SK-N-SH (cell line): ENCODE results near the gene NXPH4. TPM values are rescaled to one million over a fixed set of nuclear protein-coding genes. Genes with fewer than 3 reads are reported as not detected.

ENCODE experiments used
- CTCF ChIA-PET: fragments of 300-600, 350-600 bp; formaldehyde crosslinking; extraction: SDS; loops from one replicate; lab custom pipeline; 2021; lab: Yijun Ruan, JAX
- POLR2A ChIA-PET: fragments of 350-600 bp; sonication (Branson Sonifier 250); formaldehyde crosslinking; extraction: SDS; loops from one replicate; lab custom pipeline; 2020; ENCODE audit warnings: antibody characterized with exemption, inconsistent platforms; lab: Yijun Ruan, JAX
- DNase-seq: peaks from one replicate; pipeline ENCODE4 v3.0.0; 2012
- H2AFZ ChIP-seq: fragments of 200-600 bp; sonication (generic); 2 replicates; pipeline ENCODE4 v1.8.1; 2016; ENCODE audit warnings: antibody characterized with exemption, mild to moderate bottlenecking, low read depth
- H3F3A ChIP-seq: fragments of 200-600 bp; sonication (generic); replicated peaks from 2 replicates; pipeline ENCODE3; 2016; ENCODE audit warnings: antibody characterized with exemption, mild to moderate bottlenecking; ENCODE audit not compliant: insufficient read depth
- H3K27ac ChIP-seq, 2 experiments: fragments of 200-500 bp in 1 of 2; fragments of 200-600 bp in 1 of 2; sonication (Bioruptor generic) in 1 of 2; sonication (generic), shearing (Covaris generic) in 1 of 2; 2 replicates each; pipeline versions ENCODE4 v1.5.1 to v1.6.1; 2014 to 2016; ENCODE audit warnings: low read depth in 2 of 2, inconsistent platforms in 1 of 2, low read length in 1 of 2, mild to moderate bottlenecking in 1 of 2, mixed read lengths in 1 of 2
- H3K27me3 ChIP-seq: fragments of 200-600 bp; sonication (generic), shearing (Covaris generic); 2 replicates; pipeline ENCODE4 v1.6.1; 2016; ENCODE audit warnings: mixed run types; ENCODE audit not compliant: insufficient read depth
- H3K36me3 ChIP-seq, 2 experiments: fragments of 200-500 bp in 1 of 2; fragments of 200-600 bp in 1 of 2; sonication (Bioruptor generic) in 1 of 2; sonication (generic) in 1 of 2; replicated peaks in 1 of 2; 2 replicates each; pipeline versions ENCODE3 to v1.5.1; 2014 to 2016; ENCODE audit warnings: low read length in 1 of 2, mild to moderate bottlenecking in 1 of 2; ENCODE audit not compliant: insufficient read depth in 2 of 2, control insufficient read depth in 1 of 2
- H3K4me1 ChIP-seq, 2 experiments: fragments of 200-500 bp in 1 of 2; fragments of 200-600 bp in 1 of 2; sonication (Bioruptor generic) in 1 of 2; sonication (generic), shearing (Covaris generic) in 1 of 2; 2 replicates each; pipeline versions ENCODE4 v1.5.1 to v1.6.1; 2014 to 2016; ENCODE audit warnings: low read depth in 1 of 2, low read length in 1 of 2, mixed run types in 1 of 2; ENCODE audit not compliant: insufficient read depth in 2 of 2, control insufficient read depth in 1 of 2
- H3K4me2 ChIP-seq: fragments of 200-600 bp; sonication (generic), shearing (Covaris generic); 2 replicates; pipeline ENCODE4 v1.6.1; 2017; ENCODE audit warnings: mixed run types
- H3K4me3 ChIP-seq, 2 experiments: fragments of 200-500 bp in 1 of 2; fragments of 200-600 bp in 1 of 2; sonication (Bioruptor generic) in 1 of 2; sonication (generic), shearing (Covaris generic) in 1 of 2; 2 replicates each; pipeline versions ENCODE4 v1.5.1 to v1.8.1; 2014 to 2016; ENCODE audit warnings: low read depth in 2 of 2, inconsistent platforms in 1 of 2, low read length in 1 of 2, mild to moderate bottlenecking in 1 of 2, mixed read lengths in 1 of 2, moderate library complexity in 1 of 2
- H3K79me2 ChIP-seq: fragments of 200-600 bp; sonication (generic); 2 replicates; pipeline ENCODE4 v1.8.1; 2017; ENCODE audit warnings: mild to moderate bottlenecking; ENCODE audit not compliant: insufficient read depth
- H3K9ac ChIP-seq: fragments of 200-600 bp; sonication (generic); 2 replicates; pipeline ENCODE4 v1.6.1; 2017; ENCODE audit warnings: mixed run types
- H3K9me2 ChIP-seq: fragments of 200-600 bp; sonication (generic); 2 replicates; pipeline ENCODE4 v1.6.1; 2017; ENCODE audit warnings: mixed run types
- H3K9me3 ChIP-seq: fragments of 200-600 bp; sonication (generic); 2 replicates; pipeline ENCODE4 v1.6.1; 2017; ENCODE audit warnings: mixed run types, mild to moderate bottlenecking, moderate library complexity
- H4K20me1 ChIP-seq: fragments of 200-600 bp; sonication (generic); 2 replicates; pipeline ENCODE4 v1.6.1; 2017; ENCODE audit warnings: mild to moderate bottlenecking, mixed run types; ENCODE audit not compliant: insufficient read depth
- CHD2 ChIP-seq: fragments of 150-350 bp; IDR thresholded peaks from 2 replicates; pipeline ENCODE4 v1.6.1; 2018; ENCODE audit warnings: low read length; ENCODE audit not compliant: partially characterized antibody
- EP300 ChIP-seq, 2 experiments: IDR thresholded peaks; 2 replicates each; pipeline versions ENCODE4 v1.4.0 to v1.6.1; 2012; ENCODE audit warnings: borderline replicate concordance in 1 of 2, low read depth in 1 of 2, low read length in 1 of 2
- FOXJ3 ChIP-seq: sonication (generic); formaldehyde crosslinking; IDR thresholded peaks from 2 replicates; pipeline ENCODE4 v1.5.1; 2020; ENCODE audit warnings: mild to moderate bottlenecking, missing genetic modification reagents
- FOXM1 ChIP-seq: IDR thresholded peaks from 2 replicates; pipeline ENCODE4 v1.4.0; 2012; ENCODE audit warnings: low read depth, mild to moderate bottlenecking
- GATA2 ChIP-seq: sonication (generic); formaldehyde crosslinking; IDR thresholded peaks from 2 replicates; pipeline ENCODE4 v1.5.0; 2020; ENCODE audit warnings: mild to moderate bottlenecking, missing genetic modification reagents
- MXI1 ChIP-seq: IDR thresholded peaks from 2 replicates; pipeline ENCODE4 v1.6.1; 2012; ENCODE audit warnings: mild to moderate bottlenecking, low read depth, low read length, improper control_type of control experiment
- NFIC ChIP-seq: IDR thresholded peaks from 2 replicates; pipeline ENCODE4 v1.4.0; 2012; ENCODE audit warnings: borderline replicate concordance
- RAD21 ChIP-seq: IDR thresholded peaks from 2 replicates; pipeline ENCODE4 v1.6.1; 2012; ENCODE audit warnings: mild to moderate bottlenecking, low read length
- RCOR1 ChIP-seq: fragments of 150-350 bp; IDR thresholded peaks from 2 replicates; pipeline ENCODE4 v1.6.1; 2017; ENCODE audit warnings: antibody characterized with exemption, low read length
- YY1 ChIP-seq: IDR thresholded peaks from 2 replicates; pipeline ENCODE4 v1.4.0; 2012; ENCODE audit warnings: low read depth, mild to moderate bottlenecking
- WGBS: methylation state at CpG from one replicate; pipeline ENCODE4 v1.1.6; 2017; ENCODE audit warnings: low lambda C conversion rate; 5-methylcytosine and 5-hydroxymethylcytosine counted together
- polyA plus RNA-seq, 3 experiments: library from polyadenylated mRNA; depleted of rRNA; stranded (reverse); fragments of >200 nt; gene quantifications; 2 replicates each; pipeline ENCODE4 v1.2.3, GENCODE V29; 2012
- TF ChIP-seq, protein P1 (sequence below): IDR thresholded peaks from 2 replicates; pipeline ENCODE4 v1.4.0; 2012; ENCODE audit warnings: low read depth, borderline replicate concordance
- TF ChIP-seq, protein P2 (sequence below): fragments of 150-350 bp; IDR thresholded peaks from 2 replicates; pipeline ENCODE4 v1.6.1; 2017; ENCODE audit warnings: antibody characterized with exemption, low read length, low read depth, borderline replicate concordance
- TF ChIP-seq, protein P3 (sequence below): IDR thresholded peaks from 2 replicates; pipeline ENCODE4 v1.6.1; 2012; ENCODE audit warnings: mild to moderate bottlenecking, low read depth, low read length, moderate library complexity

The NXPH4 gene
- polyA plus RNA-seq, 1 of the 3 experiments (the other 2 are of a cell fraction) = 0.31 TPM

DNA sequence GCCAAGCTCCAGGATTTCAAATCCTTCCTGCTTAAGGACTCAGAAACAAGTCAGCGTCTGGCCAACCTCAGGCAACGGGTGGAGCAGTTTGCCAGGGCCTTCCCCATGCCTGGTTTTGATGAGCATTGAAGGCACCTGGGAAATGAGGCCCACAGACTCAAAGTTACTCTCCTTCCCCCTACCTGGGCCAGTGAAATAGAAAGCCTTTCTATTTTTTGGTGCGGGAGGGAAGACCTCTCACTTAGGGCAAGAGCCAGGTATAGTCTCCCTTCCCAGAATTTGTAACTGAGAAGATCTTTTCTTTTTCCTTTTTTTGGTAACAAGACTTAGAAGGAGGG is 17.6 kb downstream of the NXPH4 start:
- Histone ChIP-seq H3F3A (peaks cover 9% of the 10 kb centered on the region), H3K27ac (no peak overlapping the region), H2AFZ (no peak overlapping the region), H3K9me3 (no peaks in the 10 kb centered on the region), H3K9me2 (no peaks in the 10 kb centered on the region), H3K27me3 (no peaks in the 10 kb centered on the region), H4K20me1 (no peaks in the 10 kb centered on the region), H3K79me2 (peaks cover 28% of the 10 kb centered on the region), H3K4me1 (peaks cover 0 to 38% of the 10 kb centered on the region in 2 experiments; a peak in 1 of 4 replicates), H3K9ac (no peak overlapping the region), H3K4me2 (no peak overlapping the region), H3K36me3 (peaks cover 22 to 37% of the 10 kb centered on the region in 2 experiments), H3K4me3 (no peak overlapping the region)
- 87% methylated on average over 3 of the region's 3 CpGs for WGBS
- DNase-seq = no peak
- ChIA-PET POLR2A (no interaction called here), CTCF (interaction anchor here (1.0 to 31.5 kb wide), 4 partner anchors 6 to 110 kb away, joined by 5 to 937 read pairs (median 138); partner anchors contain the start of gene NXPH4)
- TF ChIP-seq, protein P1, sequence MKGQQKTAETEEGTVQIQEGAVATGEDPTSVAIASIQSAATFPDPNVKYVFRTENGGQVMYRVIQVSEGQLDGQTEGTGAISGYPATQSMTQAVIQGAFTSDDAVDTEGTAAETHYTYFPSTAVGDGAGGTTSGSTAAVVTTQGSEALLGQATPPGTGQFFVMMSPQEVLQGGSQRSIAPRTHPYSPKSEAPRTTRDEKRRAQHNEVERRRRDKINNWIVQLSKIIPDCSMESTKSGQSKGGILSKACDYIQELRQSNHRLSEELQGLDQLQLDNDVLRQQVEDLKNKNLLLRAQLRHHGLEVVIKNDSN = no peak
- no peak for TF ChIP-seq GATA2 (CRISPR knock-in tag)
- no peak for TF ChIP-seq CHD2
- TF ChIP-seq, protein P2, sequence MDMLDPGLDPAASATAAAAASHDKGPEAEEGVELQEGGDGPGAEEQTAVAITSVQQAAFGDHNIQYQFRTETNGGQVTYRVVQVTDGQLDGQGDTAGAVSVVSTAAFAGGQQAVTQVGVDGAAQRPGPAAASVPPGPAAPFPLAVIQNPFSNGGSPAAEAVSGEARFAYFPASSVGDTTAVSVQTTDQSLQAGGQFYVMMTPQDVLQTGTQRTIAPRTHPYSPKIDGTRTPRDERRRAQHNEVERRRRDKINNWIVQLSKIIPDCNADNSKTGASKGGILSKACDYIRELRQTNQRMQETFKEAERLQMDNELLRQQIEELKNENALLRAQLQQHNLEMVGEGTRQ = no peak
- TF ChIP-seq RAD21 = no peak
- no peak for TF ChIP-seq MXI1
- TF ChIP-seq NFIC = no peak
- no peak for TF ChIP-seq YY1
- no peak for TF ChIP-seq FOXM1
- TF ChIP-seq FOXJ3 (CRISPR knock-in tag) = no peak
- TF ChIP-seq RCOR1 = no peak

DNA sequence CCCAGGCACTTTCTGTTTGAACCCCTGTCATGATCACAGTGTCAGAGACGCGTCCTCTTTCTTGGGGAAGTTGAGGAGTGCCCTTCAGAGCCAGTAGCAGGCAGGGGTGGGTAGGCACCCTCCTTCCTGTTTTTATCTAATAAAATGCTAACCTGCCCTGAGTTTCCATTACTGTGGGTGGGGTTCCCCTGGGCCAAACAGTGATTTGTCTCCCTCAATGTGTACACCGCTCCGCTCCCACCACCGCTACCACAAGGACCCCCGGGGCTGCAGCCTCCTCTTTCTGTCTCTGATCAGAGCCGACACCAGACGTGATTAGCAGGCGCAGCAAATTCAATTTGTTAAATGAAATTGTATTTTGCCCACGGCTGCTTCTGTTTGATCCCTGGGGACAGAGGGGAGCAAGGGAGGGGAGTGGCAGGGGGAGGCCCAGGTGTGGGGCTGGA is 18.0 kb downstream of the NXPH4 start:
- H3K27ac ChIP-seq = no peak overlapping the region; a peak in 1 of 4 replicates
- peaks cover 9% of the 10 kb centered on the region for H3F3A ChIP-seq

More for the DNA sequence above, 18.0 kb downstream of the NXPH4 start:
- no peak overlapping the region for H3K9ac ChIP-seq
- 80% methylated on average over 10 of the region's 10 CpGs for WGBS
- no peaks in the 10 kb centered on the region for H3K27me3 ChIP-seq
- no peaks in the 10 kb centered on the region for H3K9me2 ChIP-seq
- TF ChIP-seq EP300 (IDR thresholded peaks at IDR 0.05; ENCODE audit: borderline replicate concordance in 1 of 2, low read depth in 1 of 2, low read length in 1 of 2) = peak in 1 of 2 experiments; percentile 49; a peak in 1 of 4 replicates
- TF ChIP-seq, protein P3, sequence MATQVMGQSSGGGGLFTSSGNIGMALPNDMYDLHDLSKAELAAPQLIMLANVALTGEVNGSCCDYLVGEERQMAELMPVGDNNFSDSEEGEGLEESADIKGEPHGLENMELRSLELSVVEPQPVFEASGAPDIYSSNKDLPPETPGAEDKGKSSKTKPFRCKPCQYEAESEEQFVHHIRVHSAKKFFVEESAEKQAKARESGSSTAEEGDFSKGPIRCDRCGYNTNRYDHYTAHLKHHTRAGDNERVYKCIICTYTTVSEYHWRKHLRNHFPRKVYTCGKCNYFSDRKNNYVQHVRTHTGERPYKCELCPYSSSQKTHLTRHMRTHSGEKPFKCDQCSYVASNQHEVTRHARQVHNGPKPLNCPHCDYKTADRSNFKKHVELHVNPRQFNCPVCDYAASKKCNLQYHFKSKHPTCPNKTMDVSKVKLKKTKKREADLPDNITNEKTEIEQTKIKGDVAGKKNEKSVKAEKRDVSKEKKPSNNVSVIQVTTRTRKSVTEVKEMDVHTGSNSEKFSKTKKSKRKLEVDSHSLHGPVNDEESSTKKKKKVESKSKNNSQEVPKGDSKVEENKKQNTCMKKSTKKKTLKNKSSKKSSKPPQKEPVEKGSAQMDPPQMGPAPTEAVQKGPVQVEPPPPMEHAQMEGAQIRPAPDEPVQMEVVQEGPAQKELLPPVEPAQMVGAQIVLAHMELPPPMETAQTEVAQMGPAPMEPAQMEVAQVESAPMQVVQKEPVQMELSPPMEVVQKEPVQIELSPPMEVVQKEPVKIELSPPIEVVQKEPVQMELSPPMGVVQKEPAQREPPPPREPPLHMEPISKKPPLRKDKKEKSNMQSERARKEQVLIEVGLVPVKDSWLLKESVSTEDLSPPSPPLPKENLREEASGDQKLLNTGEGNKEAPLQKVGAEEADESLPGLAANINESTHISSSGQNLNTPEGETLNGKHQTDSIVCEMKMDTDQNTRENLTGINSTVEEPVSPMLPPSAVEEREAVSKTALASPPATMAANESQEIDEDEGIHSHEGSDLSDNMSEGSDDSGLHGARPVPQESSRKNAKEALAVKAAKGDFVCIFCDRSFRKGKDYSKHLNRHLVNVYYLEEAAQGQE = no peak
- no peak overlapping the region for H2AFZ ChIP-seq
- peaks cover 0 to 40% of the 10 kb centered on the region in 2 experiments; a peak in 1 of 4 replicates for H3K4me1 ChIP-seq
- ChIA-PET CTCF (interaction anchor here (11.9 to 31.5 kb wide), 2 partner anchors 7 to 22 kb away, joined by 271 to 937 read pairs; partner anchors contain the start of genes NXPH4 and SHMT2), POLR2A (no interaction called here)
- H3K79me2 ChIP-seq = peaks cover 26% of the 10 kb centered on the region
- no peak overlapping the region for H3K4me3 ChIP-seq
- H3K4me2 ChIP-seq = no peak overlapping the region
- DNase-seq = peak; percentile 54
- peaks cover 22 to 37% of the 10 kb centered on the region in 2 experiments for H3K36me3 ChIP-seq
- H3K9me3 ChIP-seq = no peaks in the 10 kb centered on the region
- no peaks in the 10 kb centered on the region for H4K20me1 ChIP-seq
